Measurements from ENCODE around the gene VPS36.

VPS36 gene

GRCh38 chr13:52405369-52405766 is 45.1 kb downstream of the VPS36 start:
- TF ChIP-seq, protein P1, sequence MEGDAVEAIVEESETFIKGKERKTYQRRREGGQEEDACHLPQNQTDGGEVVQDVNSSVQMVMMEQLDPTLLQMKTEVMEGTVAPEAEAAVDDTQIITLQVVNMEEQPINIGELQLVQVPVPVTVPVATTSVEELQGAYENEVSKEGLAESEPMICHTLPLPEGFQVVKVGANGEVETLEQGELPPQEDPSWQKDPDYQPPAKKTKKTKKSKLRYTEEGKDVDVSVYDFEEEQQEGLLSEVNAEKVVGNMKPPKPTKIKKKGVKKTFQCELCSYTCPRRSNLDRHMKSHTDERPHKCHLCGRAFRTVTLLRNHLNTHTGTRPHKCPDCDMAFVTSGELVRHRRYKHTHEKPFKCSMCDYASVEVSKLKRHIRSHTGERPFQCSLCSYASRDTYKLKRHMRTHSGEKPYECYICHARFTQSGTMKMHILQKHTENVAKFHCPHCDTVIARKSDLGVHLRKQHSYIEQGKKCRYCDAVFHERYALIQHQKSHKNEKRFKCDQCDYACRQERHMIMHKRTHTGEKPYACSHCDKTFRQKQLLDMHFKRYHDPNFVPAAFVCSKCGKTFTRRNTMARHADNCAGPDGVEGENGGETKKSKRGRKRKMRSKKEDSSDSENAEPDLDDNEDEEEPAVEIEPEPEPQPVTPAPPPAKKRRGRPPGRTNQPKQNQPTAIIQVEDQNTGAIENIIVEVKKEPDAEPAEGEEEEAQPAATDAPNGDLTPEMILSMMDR (conservative IDR thresholded peaks at IDR 0.05) = no peak
- peak overlapping the region; percentile 15; the same call in 1 of the 2 replicates for H3K27ac ChIP-seq

GRCh38 chr13:52399708-52400107 is 50.7 kb downstream of the VPS36 start:
- no peak overlapping the region for H3K27ac ChIP-seq
- TF ChIP-seq, protein P1 (conservative IDR thresholded peaks at IDR 0.05) = no peak

- TF ChIP-seq, protein P1 (conservative IDR thresholded peaks at IDR 0.05) = no peak
- H3K27ac ChIP-seq = no peak overlapping the region
These were observed 51.4 kb downstream of the VPS36 start for GRCh38 chr13:52399046-52399445.

DNA sequence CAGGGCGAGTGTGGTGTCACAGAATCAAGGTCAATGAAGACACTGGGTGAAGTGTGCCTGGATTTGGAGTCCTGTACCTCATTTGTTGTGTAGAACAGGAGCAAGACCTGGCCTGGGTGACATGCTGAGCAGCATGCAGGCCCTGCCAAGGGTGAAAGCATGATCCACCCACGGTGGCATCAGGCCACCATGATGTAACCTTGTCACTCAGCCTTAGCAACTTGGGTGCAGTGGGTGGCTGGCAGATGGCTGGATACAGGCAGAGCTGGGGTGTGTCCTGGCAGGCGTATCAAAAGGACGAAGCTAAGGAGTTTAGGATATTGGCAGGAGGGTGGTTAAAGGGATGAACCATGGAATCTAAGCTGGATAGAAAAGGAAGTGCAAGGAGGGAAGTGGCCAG is 54.7 kb downstream of the VPS36 start:
- TF ChIP-seq, protein P1 (conservative IDR thresholded peaks at IDR 0.05) = no peak

DNA sequence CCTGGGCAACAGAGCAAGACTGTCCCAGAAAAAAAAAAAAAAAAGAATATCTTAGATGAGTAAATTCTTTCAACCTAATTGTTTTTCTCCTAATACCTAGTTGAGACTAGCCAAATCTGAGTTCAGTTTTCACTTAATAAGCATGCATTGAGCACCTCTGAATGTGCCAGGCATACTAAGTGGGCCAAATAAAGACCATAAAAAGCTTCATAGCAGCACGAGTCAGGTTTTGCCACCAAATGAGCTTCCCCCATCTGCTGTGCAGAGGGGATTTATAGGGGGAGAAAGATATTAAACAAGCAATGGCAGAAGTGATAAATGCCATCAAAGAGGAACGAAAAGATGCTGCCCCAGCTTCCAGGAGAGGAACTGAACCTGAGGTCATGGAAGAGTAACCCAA is 55.8 kb downstream of the VPS36 start:
- H3K27ac ChIP-seq = no peak overlapping the region
- TF ChIP-seq, protein P1 (conservative IDR thresholded peaks at IDR 0.05) = no peak

More for the DNA sequence above, 54.7 kb downstream of the VPS36 start:
- H3K27ac ChIP-seq = no peak overlapping the region

DNA sequence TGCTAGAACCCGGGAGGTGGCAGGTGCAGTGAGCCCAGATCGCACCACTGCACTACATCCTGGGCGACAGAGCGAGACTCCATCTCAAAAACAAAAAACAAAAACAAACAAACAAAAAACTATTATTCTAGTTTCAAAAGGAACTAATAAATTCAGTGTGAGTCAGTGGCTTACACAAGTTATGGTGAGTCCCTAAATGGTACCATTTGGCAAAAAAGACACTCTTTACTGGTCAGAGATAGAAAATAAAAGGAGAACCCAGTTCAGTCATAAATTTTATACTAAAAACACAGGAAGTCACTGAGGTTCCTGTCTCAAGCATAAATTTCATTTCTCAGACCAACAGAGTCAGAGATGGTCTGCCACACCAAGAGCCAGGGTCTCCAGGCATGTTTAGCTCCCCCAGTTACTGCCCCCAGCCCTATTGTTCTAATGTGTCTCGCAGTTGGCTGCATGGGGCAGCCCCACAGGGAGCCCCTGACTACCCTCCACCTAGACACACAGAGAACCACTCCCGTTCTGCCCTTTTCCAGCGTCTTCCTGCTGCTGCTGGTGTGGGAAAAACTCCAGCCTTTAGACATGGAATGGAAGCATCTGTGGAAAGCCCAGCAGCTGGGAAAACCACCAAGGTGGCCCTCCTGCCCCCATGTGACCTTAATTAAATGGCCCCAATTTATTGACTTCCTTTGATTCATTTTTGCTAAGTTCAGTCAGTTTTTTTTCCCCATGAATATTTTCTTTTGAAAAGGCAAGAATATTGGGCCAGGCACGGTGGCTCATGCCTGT is 56.7 kb downstream of the VPS36 start:
- H3K27ac ChIP-seq = no peak overlapping the region
- TF ChIP-seq, protein P1 (conservative IDR thresholded peaks at IDR 0.05) = no peak

DNA sequence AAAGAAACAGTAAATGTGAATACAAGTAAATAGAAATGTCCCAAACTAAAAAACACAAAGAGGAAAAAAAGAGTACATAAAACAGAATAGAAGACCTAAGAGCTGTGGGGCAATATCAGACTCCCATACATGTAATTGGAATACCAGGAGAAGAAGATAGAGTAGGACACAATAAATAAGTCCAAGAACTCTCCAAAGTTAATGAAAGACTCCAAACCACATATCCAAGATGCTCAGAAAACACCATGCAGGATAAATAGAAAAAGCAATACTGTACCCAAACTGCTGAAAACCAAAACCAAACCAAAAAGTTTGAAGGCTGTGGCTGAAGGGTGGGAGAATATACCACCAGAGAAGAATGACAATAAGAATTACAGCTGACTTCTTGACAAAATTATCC is 62.7 kb downstream of the VPS36 start:
- TF ChIP-seq, protein P1 (conservative IDR thresholded peaks at IDR 0.05) = no peak
- H3K27ac ChIP-seq = no peak overlapping the region

Data from VCaP (cell line).